ENCODE measurements around the gene SHISA6.
A peak's percentile ranks its signal among the peaks of the same experiment; 100 is the strongest.

SHISA6 gene

DNA sequence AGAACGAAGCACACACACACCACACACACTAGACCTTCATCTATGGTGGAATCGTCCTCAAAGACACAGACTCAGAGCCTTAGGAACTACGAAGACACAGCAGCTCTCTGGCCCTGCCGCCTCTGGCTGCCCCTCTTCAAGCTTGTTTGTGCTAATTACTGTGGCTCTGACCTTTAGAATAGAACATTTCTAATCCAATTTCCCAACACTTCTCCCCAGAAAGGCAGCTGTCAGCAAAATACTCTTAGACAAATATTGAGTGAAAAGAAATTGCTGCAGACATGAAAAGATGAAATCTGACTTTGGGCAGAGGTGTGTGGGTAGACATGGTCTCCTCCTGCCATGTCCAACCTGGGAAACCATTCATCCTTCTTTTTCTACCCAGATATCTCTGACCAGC lies 205.3 kb downstream of the SHISA6 start:
- no peak for DNase-seq (ENCODE audit: low spot score)

GRCh38 chr17:11454096-11454495 lies 213.1 kb downstream of the SHISA6 start:
- DNase-seq (ENCODE audit: low spot score), result no peak

GRCh38 chr17:11458279-11458678 lies 217.3 kb downstream of the SHISA6 start:
- DNase-seq (ENCODE audit: low spot score), result no peak

DNA sequence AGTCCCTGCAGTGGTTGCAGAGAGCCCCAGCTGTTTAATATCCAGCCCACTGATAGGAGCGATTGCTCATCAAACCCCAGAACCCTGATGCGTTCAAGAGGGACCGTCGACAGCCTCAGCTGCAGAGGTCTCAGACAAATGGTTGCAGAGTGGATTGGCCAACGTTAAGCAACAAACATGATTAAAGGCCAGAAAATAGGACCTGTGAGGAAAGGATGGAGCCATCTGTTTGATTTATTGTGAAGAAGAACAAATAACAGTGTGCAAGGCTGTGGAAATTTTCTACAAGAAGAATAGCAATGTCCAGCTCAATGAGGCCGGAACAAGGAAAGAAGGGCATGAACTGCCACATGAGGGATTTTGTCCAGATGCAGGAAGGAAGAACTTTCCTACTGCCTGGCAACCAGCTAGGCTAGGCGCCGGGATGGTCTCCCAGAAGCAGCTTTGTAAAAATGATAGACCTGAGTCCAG lies 218.9 kb downstream of the SHISA6 start:
- no peak for DNase-seq (ENCODE audit: low spot score)

DNA sequence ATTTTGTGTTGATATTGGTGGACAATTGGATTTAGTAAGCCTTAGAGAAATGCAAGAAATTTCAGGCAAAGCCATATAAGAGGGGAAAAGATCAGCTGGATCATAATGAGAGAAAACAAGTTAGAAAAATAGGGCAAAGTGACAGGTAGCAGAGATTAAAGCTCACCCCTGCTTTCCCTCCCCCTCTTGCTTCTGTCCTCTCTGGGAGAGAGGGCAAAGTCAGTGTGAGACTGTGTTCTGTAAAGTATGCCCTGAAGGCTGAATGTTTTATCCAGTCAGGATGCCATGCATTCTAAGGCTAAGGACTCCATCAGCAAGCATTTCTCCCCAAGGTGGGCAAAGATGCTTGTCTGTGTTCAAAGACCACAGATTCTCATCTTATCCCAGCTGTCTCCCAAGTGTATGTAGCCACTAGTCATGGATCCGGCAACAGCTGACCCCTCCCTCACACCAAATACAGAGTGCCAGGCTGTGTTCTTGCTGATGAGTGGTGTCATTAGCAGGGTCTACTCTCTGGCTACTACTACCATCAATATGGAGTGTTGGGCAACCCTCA lies 221.1 kb downstream of the SHISA6 start:
- no peak for DNase-seq (ENCODE audit: low spot score)

- DNase-seq (ENCODE audit: low spot score), result no peak
These were observed 226.6 kb downstream of the SHISA6 start for GRCh38 chr17:11467639-11468038.

- DNase-seq (ENCODE audit: low spot score), result peak; percentile 17
These were observed 244.5 kb downstream of the SHISA6 start for GRCh38 chr17:11485336-11486100.

GRCh38 chr17:11486101-11486867 lies 245.3 kb downstream of the SHISA6 start:
- no peak for DNase-seq (ENCODE audit: low spot score)

DNA sequence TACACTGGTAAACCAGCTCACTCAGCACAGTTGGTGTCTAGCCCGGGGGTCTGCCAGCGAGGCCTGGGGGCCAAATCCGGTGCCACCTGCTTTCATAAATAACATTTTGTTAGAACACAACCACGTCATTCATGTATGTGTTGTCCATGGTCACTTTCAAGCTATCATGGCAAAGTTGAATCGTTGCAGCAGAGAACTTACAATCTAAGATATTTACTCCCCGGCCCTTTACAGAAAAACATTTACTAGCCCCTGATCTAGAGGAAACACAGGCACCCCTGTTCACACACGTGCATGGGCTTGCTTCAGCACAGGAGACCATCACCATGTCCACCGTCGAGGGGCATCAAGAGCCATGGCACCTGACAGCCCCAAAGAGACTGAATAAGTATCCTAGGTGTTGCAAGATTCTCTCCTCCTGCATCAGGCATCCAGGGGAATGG lies 245.9 kb downstream of the SHISA6 start:
- no peak for DNase-seq (ENCODE audit: low spot score)

GRCh38 chr17:11487469-11487868 lies 246.5 kb downstream of the SHISA6 start:
- no peak for DNase-seq (ENCODE audit: low spot score)

GRCh38 chr17:11488407-11488806 lies 247.4 kb downstream of the SHISA6 start:
- DNase-seq (ENCODE audit: low spot score), result no peak

DNA sequence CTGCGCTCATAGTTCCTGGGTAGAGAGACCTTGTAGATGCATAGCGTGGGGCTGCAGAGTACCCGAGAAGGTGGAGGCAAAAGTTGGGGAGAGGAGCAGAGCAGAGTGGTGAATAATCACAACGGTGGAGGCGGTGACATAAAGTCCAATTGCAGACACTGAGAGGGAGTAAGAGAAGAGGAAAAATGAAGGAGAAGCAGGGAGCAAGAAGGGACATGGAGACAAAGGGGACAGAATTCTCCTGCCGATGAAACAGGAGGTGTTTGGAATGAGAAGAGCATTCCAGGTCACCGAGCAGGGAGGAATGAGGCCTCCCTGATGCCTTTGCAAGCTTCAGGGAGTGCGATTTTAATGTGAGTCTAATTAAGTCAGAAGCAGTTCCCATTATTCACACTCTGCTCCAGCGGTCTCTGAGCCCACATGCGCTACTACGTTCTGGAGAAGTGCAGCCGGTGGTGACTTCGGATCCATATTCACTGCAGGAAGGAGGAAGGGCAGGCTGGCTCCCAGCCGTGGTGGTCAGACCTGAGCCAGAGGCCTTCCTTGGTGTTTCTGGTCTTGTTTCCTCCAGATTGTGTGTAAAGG lies 249.2 kb downstream of the SHISA6 start:
- no peak for DNase-seq (ENCODE audit: low spot score)

GRCh38 chr17:11492511-11492910 lies 251.5 kb downstream of the SHISA6 start:
- DNase-seq (ENCODE audit: low spot score), result no peak

GRCh38 chr17:11493936-11494335 lies 252.9 kb downstream of the SHISA6 start:
- DNase-seq (ENCODE audit: low spot score), result no peak

GRCh38 chr17:11495613-11496012 lies 254.6 kb downstream of the SHISA6 start:
- DNase-seq (ENCODE audit: low spot score), result no peak

DNA sequence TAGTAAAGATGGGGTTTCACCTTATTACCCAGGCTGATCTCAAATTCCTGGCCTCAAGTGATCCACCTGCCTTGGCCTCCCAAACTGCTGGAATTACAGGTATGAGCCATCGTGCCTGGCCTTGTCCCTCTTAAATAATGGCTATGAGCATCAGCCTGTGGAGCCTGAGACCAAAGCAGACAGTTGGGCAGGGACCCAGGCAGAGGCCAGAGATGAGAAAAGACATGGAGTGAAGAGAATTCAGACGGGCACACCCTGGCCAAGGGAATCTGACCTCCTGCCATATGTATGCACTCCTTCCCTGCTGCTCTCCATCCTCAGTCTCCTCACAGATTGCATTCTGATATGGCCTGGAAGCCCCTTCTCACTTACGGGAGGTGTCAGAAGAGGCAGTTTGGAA lies 258.9 kb downstream of the SHISA6 start:
- no peak for DNase-seq (ENCODE audit: low spot score)

GRCh38 chr17:11503308-11504035 lies 262.5 kb downstream of the SHISA6 start:
- no peak for DNase-seq (ENCODE audit: low spot score)

GRCh38 chr17:11506635-11507034 lies 265.6 kb downstream of the SHISA6 start:
- no peak for DNase-seq (ENCODE audit: low spot score)

GRCh38 chr17:11511696-11512095 lies 270.7 kb downstream of the SHISA6 start:
- DNase-seq (ENCODE audit: low spot score), result no peak

DNA sequence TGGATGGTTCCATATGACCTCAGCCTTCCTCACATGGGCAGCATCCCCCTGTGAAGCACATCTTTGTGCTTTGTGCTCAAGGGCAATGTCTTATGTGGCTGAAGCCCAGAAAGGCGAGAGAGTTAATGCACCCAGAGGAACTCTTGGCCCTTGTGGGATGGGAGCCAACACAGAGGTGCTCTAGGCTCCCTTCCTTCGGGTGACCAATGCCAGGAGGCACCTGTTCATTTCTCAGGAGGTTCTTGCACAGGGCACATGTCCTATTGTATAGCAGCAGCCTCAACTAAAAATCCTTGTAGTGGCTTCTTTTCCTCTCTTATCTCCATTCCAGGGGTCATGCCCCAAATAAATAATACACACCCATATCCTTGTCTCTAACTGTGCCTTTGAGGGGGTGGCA lies 273.6 kb downstream of the SHISA6 start:
- DNase-seq (ENCODE audit: low spot score), result no peak

- DNase-seq (ENCODE audit: low spot score), result no peak
These were observed 274.1 kb downstream of the SHISA6 start for GRCh38 chr17:11514981-11515680.
